K562 (cell line): Measurements from ENCODE around the gene TENM4. TPM values are rescaled to one million over a fixed set of nuclear protein-coding genes. Genes with fewer than 3 reads are reported as not detected.

Experiments
- ATAC-seq: fragments of 200-7000 bp; cut with Tn5 transposase; 3 replicates; pipeline ENCODE4 v1.9.1; 2020; ENCODE audit warnings: moderate library complexity
- BruUV-seq: library from RNA; stranded (reverse); fragments of 400-500 nt; replicated peaks from 2 replicates; lab custom pipeline; 2021; lab: Mats Ljungman, UMichigan
- CTCF ChIA-PET: fragments of 300-600 bp; formaldehyde crosslinking; extraction: SDS; loops from one replicate; lab custom pipeline; 2021; ENCODE audit warnings: low intra/inter-chr PET ratio; lab: Yijun Ruan, JAX
- POLR2A ChIA-PET: fragments of 300-600, 350-650 bp; sonication (Branson Sonifier 250); formaldehyde crosslinking; extraction: SDS; loops from one replicate; lab custom pipeline; 2021; ENCODE audit warnings: antibody characterized with exemption, inconsistent platforms; lab: Yijun Ruan, JAX
- DNase-seq, 4 experiments: peaks; one replicate each; pipeline versions ENCODE4 v3.0.0 to v3.0.0-alpha.2; 2011 to 2018; ENCODE audit warnings: low spot score in 3 of 4, mixed read lengths in 3 of 4; ENCODE audit errors: extremely low read depth in 1 of 4
- FAIRE-seq: peaks from 2 replicates; lab custom pipeline; 2011; peaks lifted over from hg19 to GRCh38; lab: Jason Lieb, UNC
- H2AFZ ChIP-seq: 2 replicates; pipeline ENCODE4 v1.6.0; 2011; ENCODE audit warnings: low read depth, low read length, control low read depth, inconsistent platforms
- H3K27ac ChIP-seq: fragments of 200-600 bp; 3 replicates; pipeline ENCODE4 v1.8.0; 2011; ENCODE audit warnings: low read depth, mild to moderate bottlenecking, control low read depth, inconsistent platforms, low read length, moderate library complexity, mixed read lengths; ENCODE audit errors: extremely low read depth
- H3K27me3 ChIP-seq, 2 experiments: fragments of 300-600 bp in 1 of 2; 2 replicates in 1 of 2; 3 replicates in 1 of 2; pipeline versions ENCODE4 v1.6.0 to v1.8.0; 2011; ENCODE audit warnings: inconsistent platforms in 2 of 2, low read length in 2 of 2, mild to moderate bottlenecking in 1 of 2, mixed read lengths in 1 of 2, moderate library complexity in 1 of 2; ENCODE audit not compliant: control insufficient read depth in 2 of 2, insufficient read depth in 2 of 2
- H3K36me3 ChIP-seq: fragments of 300-600 bp; 3 replicates; pipeline ENCODE4 v1.8.0; 2011; ENCODE audit warnings: mild to moderate bottlenecking, low read length, inconsistent platforms; ENCODE audit not compliant: control insufficient read depth, insufficient read depth
- H3K4me1 ChIP-seq, 2 experiments: fragments of 200-600 bp in 1 of 2; replicated peaks in 1 of 2; 2 replicates in 1 of 2; 3 replicates in 1 of 2; pipeline versions ENCODE4 v1.5.1 to v1.8.0; 2011; ENCODE audit warnings: inconsistent platforms in 2 of 2, low read length in 2 of 2, mild to moderate bottlenecking in 1 of 2, mixed read lengths in 1 of 2, moderate library complexity in 1 of 2; ENCODE audit not compliant: control insufficient read depth in 2 of 2, insufficient read depth in 2 of 2
- H3K4me2 ChIP-seq: 2 replicates; pipeline ENCODE4 v1.6.1; 2011; ENCODE audit warnings: low read length, control low read depth, inconsistent platforms, mixed read lengths; ENCODE audit not compliant: insufficient read depth
- H3K4me3 ChIP-seq: fragments of 200-600 bp; sonication (generic), shearing (Covaris generic); 2 replicates; pipeline ENCODE4 v1.5.1; 2016; ENCODE audit warnings: control low read depth, inconsistent platforms
- H3K79me2 ChIP-seq: fragments of 200-600 bp; 3 replicates; pipeline ENCODE4 v1.8.0; 2011; ENCODE audit warnings: low read length, inconsistent platforms; ENCODE audit not compliant: control insufficient read depth, insufficient read depth
- H3K9ac ChIP-seq, 2 experiments: 2 replicates each; pipeline versions ENCODE4 v1.6.0 to v1.6.1; 2011; ENCODE audit warnings: low read depth in 2 of 2, low read length in 2 of 2, control low read depth in 1 of 2, inconsistent platforms in 1 of 2, mild to moderate bottlenecking in 1 of 2, mixed read lengths in 1 of 2; ENCODE audit not compliant: insufficient read depth in 1 of 2
- H3K9me1 ChIP-seq: one replicate; pipeline ENCODE4 v1.6.0; 2011; ENCODE audit warnings: inconsistent platforms, mild to moderate bottlenecking, low read length, moderate library complexity; ENCODE audit not compliant: control insufficient read depth, insufficient read depth
- H3K9me3 ChIP-seq: replicated peaks from 2 replicates; pipeline ENCODE4 v1.5.1; 2011; ENCODE audit warnings: low read depth, low read length, inconsistent platforms; ENCODE audit not compliant: control insufficient read depth, insufficient read depth
- H4K20me1 ChIP-seq: replicated peaks from 2 replicates; pipeline ENCODE4 v1.6.1; 2011; ENCODE audit warnings: low read length, inconsistent platforms, mixed read lengths; ENCODE audit not compliant: control insufficient read depth, insufficient read depth
- ATF7 ChIP-seq: fragments of 450-650 bp; IDR thresholded peaks from 2 replicates; pipeline ENCODE4 v1.7.1; 2014; ENCODE audit warnings: mild to moderate bottlenecking, moderate library complexity
- NR1H2 ChIP-seq: sonication (generic); formaldehyde crosslinking; IDR thresholded peaks from 2 replicates; pipeline ENCODE4 v1.4.0; 2020; ENCODE audit warnings: mild to moderate bottlenecking, missing genetic modification reagents
- SRF ChIP-seq, 2 experiments: fragments of 250-450, 450-650 bp in 1 of 2; sonication (Bioruptor Pico) in 1 of 2; sonication (generic) in 1 of 2; formaldehyde crosslinking; IDR thresholded peaks; 2 replicates each; pipeline versions ENCODE4 v1.5.0 to v1.5.1; 2020 to 2022; ENCODE audit warnings: mild to moderate bottlenecking in 1 of 2, missing genetic modification reagents in 1 of 2
- ZKSCAN8 ChIP-seq: fragments of 200-800 bp; sonication (Bioruptor generic); IDR thresholded peaks from 2 replicates; pipeline ENCODE4 v1.6.1; 2016; ENCODE audit warnings: missing genetic modification characterization, missing compliant biosample characterization
- ZNF445 ChIP-seq: fragments of 250-450 bp; sonication (Bioruptor Pico); IDR thresholded peaks from 2 replicates; pipeline ENCODE4 v1.4.0; 2020; ENCODE audit warnings: low read depth, mild to moderate bottlenecking, moderate library complexity
- WGBS: fragments of 100-300 bp; shearing (Covaris generic); methylation state at CpG from one replicate; pipeline ENCODE4 v1.1.6; 2016; ENCODE audit warnings: low coverage, mixed read lengths; ENCODE audit not compliant: insufficient coverage; ENCODE audit errors: missing lambda C conversion rate; 5-methylcytosine and 5-hydroxymethylcytosine counted together
- in situ Hi-C: fragments of 300-500 bp; cut with MboI; formaldehyde crosslinking; loops from 4 replicates; pipeline ENCODE4 v1.15.0; 2018; ENCODE audit warnings: inconsistent platforms, mixed read lengths
- intact Hi-C: fragments of 100-400 bp; cut with micrococcal nuclease; formaldehyde crosslinking; loops from 2 replicates; pipeline ENCODE4 v1.14.2; 2022
- polyA plus RNA-seq, 8 experiments: library from polyadenylated mRNA; depleted of rRNA in 4 of 8; stranded (reverse) in 5 of 8; unstranded in 3 of 8; fragments of >200 nt; fragmentation: Nextera tagmentation in 2 of 8; fragmentation: Illumina TruSeq in 1 of 8; extraction: Ambion mirVana in 2 of 8; extraction: Trizol in 1 of 8; gene quantifications; 2 replicates each; pipeline versions ENCODE4 v1.2.1 to v1.2.3, GENCODE V29; 2011 to 2014; ENCODE audit warnings: inconsistent platforms in 1 of 8, missing spikeins in 1 of 8
- total RNA-seq, 7 experiments: library from RNA; depleted of rRNA in 6 of 7; stranded (reverse); fragments of >200 nt in 6 of 7; fragmentation: Illumina TruSeq in 2 of 7; extraction: Trizol in 2 of 7; gene quantifications; 2 replicates each; pipeline versions ENCODE4 v1.2.1 to v1.2.3, GENCODE V29; 2011 to 2021; ENCODE audit warnings: low replicate concordance in 1 of 7
- TF ChIP-seq, protein P1 (sequence below): fragments of 450-650 bp; IDR thresholded peaks from 2 replicates; pipeline ENCODE4 v1.6.1; 2016; ENCODE audit warnings: low read depth

Gene TENM4
- total and polyA plus RNA-seq, 9 of the 15 experiments (the other 6 are each of a cell fraction or from before 2014, with no cell fraction given): 0.16 TPM; not detected in 8

DNA sequence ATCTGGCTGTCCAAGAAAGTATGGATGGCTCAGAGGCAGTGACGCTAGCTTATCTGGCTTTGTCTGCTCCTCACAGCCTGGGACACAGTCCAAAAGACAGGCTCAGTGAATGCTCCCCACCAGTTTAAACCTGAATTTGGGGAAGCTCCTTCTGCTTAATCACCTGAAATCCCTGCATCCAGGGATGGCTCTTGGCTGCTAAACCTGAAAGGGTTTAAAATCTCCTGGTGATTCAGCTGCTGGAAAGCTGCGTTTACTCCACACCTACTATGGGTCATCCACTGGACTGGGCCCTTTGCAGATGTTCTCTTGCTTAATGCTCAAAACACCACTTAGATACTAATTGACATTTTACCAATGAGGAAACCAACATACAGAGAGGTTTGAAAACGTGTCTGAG, 564.2 kb downstream of the TENM4 start:
- H3K9me3 ChIP-seq: no peaks in the 10 kb centered on the region
- H3K4me3 ChIP-seq: no peak overlapping the region
- H3K9me1 ChIP-seq: no peaks in the 10 kb centered on the region
- in situ Hi-C loops: no loop called here
- CTCF ChIA-PET: no interaction called here
- no peak overlapping the region for H3K4me2 ChIP-seq
- H4K20me1 ChIP-seq: no peaks in the 10 kb centered on the region
- BruUV-seq: no TSS peak
- H3K4me1 ChIP-seq: no peaks in the 10 kb centered on the region
- H3K27me3 ChIP-seq: no peaks in the 10 kb centered on the region
- POLR2A ChIA-PET: interaction anchor here (0.6 to 1.2 kb wide), 2 partner anchors 11 to 54 kb away, joined by 3 to 5 read pairs; no protein-coding TSS in a partner anchor
- no peak overlapping the region for H3K9ac ChIP-seq
- no peak for DNase-seq
- no peaks in the 10 kb centered on the region for H3K36me3 ChIP-seq
- H2AFZ ChIP-seq: no peak overlapping the region
- FAIRE-seq: no peak
- H3K79me2 ChIP-seq: no peaks in the 10 kb centered on the region
- intact Hi-C loops: no loop called here
- H3K27ac ChIP-seq: no peak overlapping the region
- WGBS: 0% methylated on average over 3 of the region's 3 CpGs
- TF ChIP-seq NR1H2 (CRISPR knock-in tag): no peak
- no peak for TF ChIP-seq ZNF445 (CRISPR knock-in tag)
- TF ChIP-seq, all 486 proteins: peak for 0
- no peak for ATAC-seq

DNA sequence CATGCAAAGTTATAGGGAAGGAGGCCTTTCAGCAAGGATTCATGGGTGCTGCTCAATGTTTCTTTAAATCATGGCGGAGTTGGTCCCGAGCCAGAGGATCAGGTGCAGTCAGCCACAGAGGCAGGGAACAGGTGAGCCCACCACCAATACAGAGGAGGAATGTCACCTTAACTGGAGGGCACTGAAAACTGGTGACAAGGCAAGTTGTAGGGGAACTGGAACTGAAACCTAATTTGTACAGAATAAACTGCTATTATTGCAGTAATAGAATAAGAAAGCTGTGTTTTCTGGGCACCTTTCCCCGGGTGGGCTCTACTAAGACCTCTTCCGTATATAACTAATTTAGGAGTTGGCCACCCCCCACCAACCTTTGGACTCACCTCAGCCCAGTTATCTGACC, 570.2 kb downstream of the TENM4 start:
- no peaks in the 10 kb centered on the region for H3K4me1 ChIP-seq
- no peaks in the 10 kb centered on the region for H4K20me1 ChIP-seq
- CTCF ChIA-PET: interaction anchor here (0.8 kb wide), 1 partner anchor 10 kb away, joined by 3 read pairs; no protein-coding TSS in a partner anchor
- WGBS: 0% methylated on average over 4 of the region's 4 CpGs
- no TSS peak for BruUV-seq
- intact Hi-C loops (no loop called here), in situ Hi-C loops (no loop called here)
- no peaks in the 10 kb centered on the region for H3K9me3 ChIP-seq
- FAIRE-seq: no peak
- no peaks in the 10 kb centered on the region for H3K36me3 ChIP-seq
- POLR2A ChIA-PET: interaction anchor here (0.6 kb wide), 1 partner anchor 128 kb away, joined by 3 read pairs; no protein-coding TSS in a partner anchor
- no peaks in the 10 kb centered on the region for H3K9me1 ChIP-seq
- no peak overlapping the region for H3K27ac ChIP-seq
- no peak overlapping the region for H3K9ac ChIP-seq
- ATAC-seq: no peak
- no peak overlapping the region for H3K4me2 ChIP-seq
- DNase-seq: no peak
- H3K4me3 ChIP-seq: no peak overlapping the region
- H2AFZ ChIP-seq: no peak overlapping the region
- peaks cover 0 to 4% of the 10 kb centered on the region in 2 experiments; a peak in 1 of 5 replicates for H3K27me3 ChIP-seq
- H3K79me2 ChIP-seq: no peaks in the 10 kb centered on the region
- TF ChIP-seq, protein P1, sequence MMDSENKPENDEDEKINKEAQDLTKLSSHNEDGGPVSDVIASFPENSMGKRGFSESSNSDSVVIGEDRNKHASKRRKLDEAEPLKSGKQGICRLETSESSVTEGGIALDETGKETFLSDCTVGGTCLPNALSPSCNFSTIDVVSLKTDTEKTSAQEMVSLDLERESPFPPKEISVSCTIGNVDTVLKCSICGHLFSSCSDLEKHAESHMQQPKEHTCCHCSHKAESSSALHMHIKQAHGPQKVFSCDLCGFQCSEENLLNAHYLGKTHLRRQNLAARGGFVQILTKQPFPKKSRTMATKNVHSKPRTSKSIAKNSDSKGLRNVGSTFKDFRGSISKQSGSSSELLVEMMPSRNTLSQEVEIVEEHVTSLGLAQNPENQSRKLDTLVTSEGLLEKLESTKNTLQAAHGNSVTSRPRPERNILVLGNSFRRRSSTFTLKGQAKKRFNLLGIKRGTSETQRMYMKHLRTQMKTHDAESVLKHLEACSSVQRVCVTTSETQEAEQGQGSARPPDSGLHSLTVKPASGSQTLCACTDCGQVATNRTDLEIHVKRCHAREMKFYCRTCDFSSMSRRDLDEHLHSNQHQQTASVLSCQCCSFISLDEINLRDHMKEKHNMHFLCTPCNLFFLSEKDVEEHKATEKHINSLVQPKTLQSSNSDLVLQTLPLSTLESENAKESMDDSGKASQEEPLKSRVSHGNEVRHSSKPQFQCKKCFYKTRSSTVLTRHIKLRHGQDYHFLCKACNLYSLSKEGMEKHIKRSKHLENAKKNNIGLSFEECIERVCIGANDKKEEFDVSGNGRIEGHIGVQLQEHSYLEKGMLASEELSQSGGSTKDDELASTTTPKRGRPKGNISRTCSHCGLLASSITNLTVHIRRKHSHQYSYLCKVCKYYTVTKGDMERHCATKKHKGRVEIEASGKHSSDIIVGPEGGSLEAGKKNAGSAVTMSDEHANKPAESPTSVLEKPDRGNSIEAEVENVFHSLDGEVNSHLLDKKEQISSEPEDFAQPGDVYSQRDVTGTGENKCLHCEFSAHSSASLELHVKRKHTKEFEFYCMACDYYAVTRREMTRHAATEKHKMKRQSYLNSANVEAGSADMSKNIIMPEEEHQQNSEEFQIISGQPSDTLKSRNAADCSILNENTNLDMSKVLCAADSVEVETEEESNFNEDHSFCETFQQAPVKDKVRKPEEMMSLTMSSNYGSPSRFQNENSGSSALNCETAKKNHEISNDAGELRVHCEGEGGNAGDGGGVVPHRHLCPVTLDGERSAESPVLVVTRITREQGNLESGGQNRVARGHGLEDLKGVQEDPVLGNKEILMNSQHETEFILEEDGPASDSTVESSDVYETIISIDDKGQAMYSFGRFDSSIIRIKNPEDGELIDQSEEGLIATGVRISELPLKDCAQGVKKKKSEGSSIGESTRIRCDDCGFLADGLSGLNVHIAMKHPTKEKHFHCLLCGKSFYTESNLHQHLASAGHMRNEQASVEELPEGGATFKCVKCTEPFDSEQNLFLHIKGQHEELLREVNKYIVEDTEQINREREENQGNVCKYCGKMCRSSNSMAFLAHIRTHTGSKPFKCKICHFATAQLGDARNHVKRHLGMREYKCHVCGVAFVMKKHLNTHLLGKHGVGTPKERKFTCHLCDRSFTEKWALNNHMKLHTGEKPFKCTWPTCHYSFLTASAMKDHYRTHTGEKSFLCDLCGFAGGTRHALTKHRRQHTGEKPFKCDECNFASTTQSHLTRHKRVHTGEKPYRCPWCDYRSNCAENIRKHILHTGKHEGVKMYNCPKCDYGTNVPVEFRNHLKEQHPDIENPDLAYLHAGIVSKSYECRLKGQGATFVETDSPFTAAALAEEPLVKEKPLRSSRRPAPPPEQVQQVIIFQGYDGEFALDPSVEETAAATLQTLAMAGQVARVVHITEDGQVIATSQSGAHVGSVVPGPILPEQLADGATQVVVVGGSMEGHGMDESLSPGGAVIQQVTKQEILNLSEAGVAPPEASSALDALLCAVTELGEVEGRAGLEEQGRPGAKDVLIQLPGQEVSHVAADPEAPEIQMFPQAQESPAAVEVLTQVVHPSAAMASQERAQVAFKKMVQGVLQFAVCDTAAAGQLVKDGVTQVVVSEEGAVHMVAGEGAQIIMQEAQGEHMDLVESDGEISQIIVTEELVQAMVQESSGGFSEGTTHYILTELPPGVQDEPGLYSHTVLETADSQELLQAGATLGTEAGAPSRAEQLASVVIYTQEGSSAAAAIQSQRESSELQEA: no peak
- TF ChIP-seq ZKSCAN8 (CRISPR knock-in tag) (no peak), ATF7 (no peak), SRF (CRISPR knock-in tag; IDR thresholded peaks at IDR 0.05) (no peak)
